HEK293 (cell line): ENCODE measurements around the gene CAND2.
A peak's percentile ranks its signal among the peaks of the same experiment; 100 is the strongest.

ENCODE experiments used
- CTCF ChIA-PET: fragments of 350-600 bp; formaldehyde crosslinking; extraction: SDS; loops from one replicate; lab custom pipeline; 2021; ENCODE audit warnings: antibody characterized with exemption; lab: Yijun Ruan, JAX
- POLR2A ChIA-PET: fragments of 300-600 bp; formaldehyde crosslinking; extraction: SDS; loops from one replicate; lab custom pipeline; 2020; ENCODE audit warnings: antibody characterized with exemption, inconsistent platforms; lab: Yijun Ruan, JAX
- H3K27ac ChIP-seq: fragments of 200-500 bp; sonication (Bioruptor generic); 2 replicates; pipeline ENCODE4 v1.5.1; 2014; ENCODE audit warnings: low read depth, low read length, control low read depth, inconsistent platforms; ENCODE audit errors: extremely low read depth
- H3K36me3 ChIP-seq, 2 experiments: fragments of 200-500 bp in 1 of 2; sonication (Bioruptor generic) in 1 of 2; 1 replicate in 1 of 2; 2 replicates in 1 of 2; pipeline ENCODE4 v1.5.1; 2014 to 2017; ENCODE audit warnings: inconsistent platforms in 2 of 2, low read length in 2 of 2; ENCODE audit not compliant: control insufficient read depth in 2 of 2, insufficient read depth in 1 of 2
- H3K4me1 ChIP-seq: fragments of 200-500 bp; sonication (Bioruptor generic); 2 replicates; pipeline ENCODE4 v1.5.1; 2014; ENCODE audit warnings: mild to moderate bottlenecking, low read length, inconsistent platforms; ENCODE audit not compliant: control insufficient read depth, insufficient read depth
- H3K4me3 ChIP-seq: 2 replicates; pipeline ENCODE4 v1.5.1; 2011; ENCODE audit warnings: low read depth, mild to moderate bottlenecking, control low read depth, low read length, moderate library complexity
- H3K9me3 ChIP-seq: fragments of 200-500 bp; sonication (Bioruptor generic); 2 replicates; pipeline ENCODE4 v1.5.1; 2014; ENCODE audit warnings: low read depth, low read length, inconsistent platforms; ENCODE audit not compliant: control insufficient read depth, insufficient read depth
- BCL11B ChIP-seq: fragments of 450-650 bp; formaldehyde crosslinking; IDR thresholded peaks from 2 replicates; pipeline ENCODE4 v1.5.1; 2016; ENCODE audit warnings: low read depth, missing biosample characterization, missing genetic modification characterization
- KLF8 ChIP-seq: fragments of 450-650 bp; formaldehyde crosslinking; IDR thresholded peaks from 2 replicates; pipeline ENCODE4 v1.5.1; 2016; ENCODE audit warnings: missing biosample characterization, missing genetic modification characterization
- ZBTB20 ChIP-seq: fragments of 450-650 bp; formaldehyde crosslinking; IDR thresholded peaks from 2 replicates; pipeline ENCODE4 v1.5.1; 2016; ENCODE audit warnings: missing biosample characterization, missing genetic modification characterization
- ZBTB8A ChIP-seq: fragments of 450-650 bp; formaldehyde crosslinking; IDR thresholded peaks from 2 replicates; pipeline ENCODE4 v1.5.1; 2016; ENCODE audit warnings: missing biosample characterization, missing genetic modification characterization
- ZFHX2 ChIP-seq: fragments of 450-650 bp; formaldehyde crosslinking; conservative IDR thresholded peaks from 2 replicates; pipeline ENCODE4 v1.5.1; 2016; ENCODE audit warnings: missing biosample characterization, missing genetic modification characterization
- ZNF10 ChIP-seq: fragments of 450-650 bp; formaldehyde crosslinking; IDR thresholded peaks from 2 replicates; pipeline ENCODE4 v1.5.1; 2017; ENCODE audit warnings: missing biosample characterization, missing genetic modification characterization
- ZNF133 ChIP-seq: fragments of 450-650 bp; formaldehyde crosslinking; IDR thresholded peaks from 2 replicates; pipeline ENCODE4 v1.5.1; 2016; ENCODE audit warnings: missing biosample characterization, missing genetic modification characterization
- ZNF211 ChIP-seq: fragments of 450-650 bp; formaldehyde crosslinking; IDR thresholded peaks from 2 replicates; pipeline ENCODE4 v1.5.1; 2016; ENCODE audit warnings: low read depth, missing biosample characterization, missing genetic modification characterization
- ZNF354C ChIP-seq: fragments of 450-650 bp; formaldehyde crosslinking; IDR thresholded peaks from 2 replicates; pipeline ENCODE4 v1.5.1; 2016; ENCODE audit warnings: missing biosample characterization, missing genetic modification characterization, low read depth, borderline replicate concordance
- ZNF629 ChIP-seq: fragments of 450-650 bp; formaldehyde crosslinking; IDR thresholded peaks from 2 replicates; pipeline ENCODE4 v1.5.1; 2017; ENCODE audit warnings: missing biosample characterization, missing genetic modification characterization
- ZNF830 ChIP-seq: fragments of 450-650 bp; IDR thresholded peaks from 2 replicates; pipeline ENCODE4 v1.5.0; 2018; ENCODE audit warnings: missing biosample characterization, missing genetic modification characterization, low read depth, mild to moderate bottlenecking, moderate library complexity
- ZNF843 ChIP-seq: fragments of 450-650 bp; formaldehyde crosslinking; IDR thresholded peaks from 2 replicates; pipeline ENCODE4 v1.5.1; 2016; ENCODE audit warnings: missing biosample characterization, missing genetic modification characterization
- TF ChIP-seq, protein P1 (sequence below): fragments of 450-650 bp; formaldehyde crosslinking; IDR thresholded peaks from 2 replicates; pipeline ENCODE4 v1.5.1; 2016; ENCODE audit warnings: missing biosample characterization, missing genetic modification characterization
- TF ChIP-seq, protein P2 (sequence below): fragments of 450-650 bp; formaldehyde crosslinking; IDR thresholded peaks from 2 replicates; pipeline ENCODE4 v1.5.1; 2017; ENCODE audit warnings: missing biosample characterization, missing genetic modification characterization
- TF ChIP-seq, protein P3 (sequence below): fragments of 450-650 bp; formaldehyde crosslinking; IDR thresholded peaks from 2 replicates; pipeline ENCODE4 v1.5.1; 2016; ENCODE audit warnings: missing biosample characterization, missing genetic modification characterization
- TF ChIP-seq, protein P4 (sequence below): fragments of 450-650 bp; formaldehyde crosslinking; IDR thresholded peaks from 2 replicates; pipeline ENCODE4 v1.5.1; 2016; ENCODE audit warnings: missing biosample characterization, missing genetic modification characterization

Gene CAND2

DNA sequence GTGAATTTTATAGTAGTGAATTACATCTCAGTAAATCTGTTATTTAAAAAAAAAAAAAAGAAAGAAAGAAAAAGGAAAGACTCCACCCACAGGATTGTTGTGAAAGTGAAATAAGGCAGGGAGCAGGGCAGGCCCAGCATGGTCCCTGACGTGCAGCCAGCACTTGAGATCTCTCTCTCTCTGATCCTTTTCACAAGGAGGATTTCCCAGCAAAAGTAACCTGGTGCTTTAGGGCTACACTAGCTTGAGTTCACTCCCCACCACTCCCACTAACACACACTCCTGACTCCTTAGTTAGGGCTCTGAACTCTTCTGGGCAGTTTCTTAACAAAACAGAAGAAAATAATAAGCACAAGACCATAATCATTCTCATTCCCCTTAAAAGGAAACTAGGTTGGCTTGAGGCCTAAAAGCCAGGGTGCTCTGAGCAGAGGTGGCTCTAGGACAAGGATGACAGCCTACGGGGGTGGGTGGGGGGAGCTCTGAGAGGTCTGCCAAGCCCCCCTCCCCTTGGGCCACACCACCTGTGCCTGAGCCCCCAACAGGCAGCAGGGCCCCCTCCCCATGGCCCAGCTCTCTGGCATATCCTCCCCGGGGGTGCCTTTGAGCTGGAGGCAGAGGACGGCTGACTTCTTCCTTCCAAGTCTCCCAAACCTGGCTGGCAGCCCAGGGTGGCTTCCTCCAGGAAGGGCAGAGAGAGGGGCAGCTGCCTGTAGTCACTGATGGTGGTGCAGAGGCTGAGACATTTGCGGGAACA is 38.3 kb upstream of the CAND2 start (continued):
- TF ChIP-seq, protein P1, sequence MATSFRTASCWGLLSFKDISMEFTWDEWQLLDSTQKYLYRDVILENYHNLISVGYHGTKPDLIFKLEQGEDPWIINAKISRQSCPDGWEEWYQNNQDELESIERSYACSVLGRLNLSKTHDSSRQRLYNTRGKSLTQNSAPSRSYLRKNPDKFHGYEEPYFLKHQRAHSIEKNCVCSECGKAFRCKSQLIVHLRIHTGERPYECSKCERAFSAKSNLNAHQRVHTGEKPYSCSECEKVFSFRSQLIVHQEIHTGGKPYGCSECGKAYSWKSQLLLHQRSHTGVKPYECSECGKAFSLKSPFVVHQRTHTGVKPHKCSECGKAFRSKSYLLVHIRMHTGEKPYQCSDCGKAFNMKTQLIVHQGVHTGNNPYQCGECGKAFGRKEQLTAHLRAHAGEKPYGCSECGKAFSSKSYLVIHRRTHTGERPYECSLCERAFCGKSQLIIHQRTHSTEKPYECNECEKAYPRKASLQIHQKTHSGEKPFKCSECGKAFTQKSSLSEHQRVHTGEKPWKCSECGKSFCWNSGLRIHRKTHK (tag by site-specific recombination) = no peak
- TF ChIP-seq ZFHX2 (tag by site-specific recombination) = 0 out of 2 replicates have a peak, but pooled peaks have one; percentile 16
- TF ChIP-seq ZNF10 (tag by site-specific recombination) = no peak
- no peak for TF ChIP-seq ZNF830 (tag by site-specific recombination)
- TF ChIP-seq ZBTB20 (tag by site-specific recombination) = 0 out of 2 replicates have a peak, but pooled peaks have one; percentile 25
- no peak for TF ChIP-seq ZNF211 (tag by site-specific recombination)
- TF ChIP-seq, protein P2, sequence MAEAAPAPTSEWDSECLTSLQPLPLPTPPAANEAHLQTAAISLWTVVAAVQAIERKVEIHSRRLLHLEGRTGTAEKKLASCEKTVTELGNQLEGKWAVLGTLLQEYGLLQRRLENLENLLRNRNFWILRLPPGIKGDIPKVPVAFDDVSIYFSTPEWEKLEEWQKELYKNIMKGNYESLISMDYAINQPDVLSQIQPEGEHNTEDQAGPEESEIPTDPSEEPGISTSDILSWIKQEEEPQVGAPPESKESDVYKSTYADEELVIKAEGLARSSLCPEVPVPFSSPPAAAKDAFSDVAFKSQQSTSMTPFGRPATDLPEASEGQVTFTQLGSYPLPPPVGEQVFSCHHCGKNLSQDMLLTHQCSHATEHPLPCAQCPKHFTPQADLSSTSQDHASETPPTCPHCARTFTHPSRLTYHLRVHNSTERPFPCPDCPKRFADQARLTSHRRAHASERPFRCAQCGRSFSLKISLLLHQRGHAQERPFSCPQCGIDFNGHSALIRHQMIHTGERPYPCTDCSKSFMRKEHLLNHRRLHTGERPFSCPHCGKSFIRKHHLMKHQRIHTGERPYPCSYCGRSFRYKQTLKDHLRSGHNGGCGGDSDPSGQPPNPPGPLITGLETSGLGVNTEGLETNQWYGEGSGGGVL = peak; percentile 76
- TF ChIP-seq ZNF354C = no peak
- TF ChIP-seq, protein P3, sequence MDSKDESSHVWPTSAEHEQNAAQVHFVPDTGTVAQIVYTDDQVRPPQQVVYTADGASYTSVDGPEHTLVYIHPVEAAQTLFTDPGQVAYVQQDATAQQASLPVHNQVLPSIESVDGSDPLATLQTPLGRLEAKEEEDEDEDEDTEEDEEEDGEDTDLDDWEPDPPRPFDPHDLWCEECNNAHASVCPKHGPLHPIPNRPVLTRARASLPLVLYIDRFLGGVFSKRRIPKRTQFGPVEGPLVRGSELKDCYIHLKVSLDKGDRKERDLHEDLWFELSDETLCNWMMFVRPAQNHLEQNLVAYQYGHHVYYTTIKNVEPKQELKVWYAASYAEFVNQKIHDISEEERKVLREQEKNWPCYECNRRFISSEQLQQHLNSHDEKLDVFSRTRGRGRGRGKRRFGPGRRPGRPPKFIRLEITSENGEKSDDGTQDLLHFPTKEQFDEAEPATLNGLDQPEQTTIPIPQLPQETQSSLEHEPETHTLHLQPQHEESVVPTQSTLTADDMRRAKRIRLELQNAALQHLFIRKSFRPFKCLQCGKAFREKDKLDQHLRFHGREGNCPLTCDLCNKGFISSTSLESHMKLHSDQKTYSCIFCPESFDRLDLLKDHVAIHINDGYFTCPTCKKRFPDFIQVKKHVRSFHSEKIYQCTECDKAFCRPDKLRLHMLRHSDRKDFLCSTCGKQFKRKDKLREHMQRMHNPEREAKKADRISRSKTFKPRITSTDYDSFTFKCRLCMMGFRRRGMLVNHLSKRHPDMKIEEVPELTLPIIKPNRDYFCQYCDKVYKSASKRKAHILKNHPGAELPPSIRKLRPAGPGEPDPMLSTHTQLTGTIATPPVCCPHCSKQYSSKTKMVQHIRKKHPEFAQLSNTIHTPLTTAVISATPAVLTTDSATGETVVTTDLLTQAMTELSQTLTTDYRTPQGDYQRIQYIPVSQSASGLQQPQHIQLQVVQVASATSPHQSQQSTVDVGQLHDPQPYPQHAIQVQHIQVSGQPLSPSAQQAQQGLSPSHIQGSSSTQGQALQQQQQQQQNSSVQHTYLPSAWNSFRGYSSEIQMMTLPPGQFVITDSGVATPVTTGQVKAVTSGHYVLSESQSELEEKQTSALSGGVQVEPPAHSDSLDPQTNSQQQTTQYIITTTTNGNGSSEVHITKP (tag by site-specific recombination) = 0 out of 2 replicates have a peak, but pooled peaks have one; percentile 40
- no peak for TF ChIP-seq ZNF629 (tag by site-specific recombination)
- no peak for TF ChIP-seq KLF8 (tag by site-specific recombination)

DNA sequence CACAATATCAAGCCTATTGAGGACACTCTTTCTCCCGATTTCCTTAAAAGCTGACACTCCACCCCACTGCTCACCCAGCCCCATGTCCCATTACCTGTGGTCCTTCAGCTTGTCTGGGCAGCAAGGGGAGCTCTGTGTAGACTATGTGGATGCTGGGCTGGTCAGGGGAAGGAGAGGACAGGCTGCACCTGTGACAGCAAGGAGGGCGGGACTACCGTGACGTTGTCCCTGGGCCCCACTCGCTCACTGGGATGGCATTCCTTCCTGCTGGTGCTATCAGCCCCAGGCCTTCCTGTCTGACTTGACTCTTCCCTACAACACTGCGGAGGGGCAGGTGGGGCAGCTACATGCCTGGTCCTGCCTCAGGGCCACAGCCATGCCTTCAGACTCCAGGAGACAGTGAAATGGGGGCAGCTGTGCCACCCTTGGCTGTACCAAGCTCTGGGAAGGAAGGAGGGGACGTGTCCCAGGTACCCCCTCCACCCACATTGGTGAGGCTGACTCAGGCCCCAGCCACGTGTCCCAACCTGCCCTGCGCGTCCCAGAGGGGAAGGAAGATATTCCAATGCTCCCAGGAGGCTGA is 37.3 kb upstream of the CAND2 start, which contains the start of gene TMEM40:
Gene TMEM40, minus strand, starts transcription at position 163 of the 583 bp plus-strand sequence. CDS start 9,427 bp downstream, outside the sequence.
- Histone ChIP-seq H3K36me3 (no peaks in the 10 kb centered on the region), H3K27ac (peak within 1 kb of the TSS; percentile 44), H3K4me3 (no peak within 1 kb of the TSS), H3K4me1 (peaks cover 6% of the 10 kb centered on the region), H3K9me3 (no peaks in the 10 kb centered on the region)
- POLR2A ChIA-PET = no interaction called here
- CTCF ChIA-PET = interaction anchor here (1.2 kb wide), 1 partner anchor 39 kb away, joined by 3 read pairs; no protein-coding TSS in a partner anchor
- TF ChIP-seq, protein P2 = peak; percentile 58
- TF ChIP-seq, protein P3 (tag by site-specific recombination) = peak; percentile 84
- no peak for TF ChIP-seq ZNF133
- TF ChIP-seq ZBTB8A (tag by site-specific recombination) = no peak
- no peak for TF ChIP-seq ZNF843
- TF ChIP-seq, protein P4, sequence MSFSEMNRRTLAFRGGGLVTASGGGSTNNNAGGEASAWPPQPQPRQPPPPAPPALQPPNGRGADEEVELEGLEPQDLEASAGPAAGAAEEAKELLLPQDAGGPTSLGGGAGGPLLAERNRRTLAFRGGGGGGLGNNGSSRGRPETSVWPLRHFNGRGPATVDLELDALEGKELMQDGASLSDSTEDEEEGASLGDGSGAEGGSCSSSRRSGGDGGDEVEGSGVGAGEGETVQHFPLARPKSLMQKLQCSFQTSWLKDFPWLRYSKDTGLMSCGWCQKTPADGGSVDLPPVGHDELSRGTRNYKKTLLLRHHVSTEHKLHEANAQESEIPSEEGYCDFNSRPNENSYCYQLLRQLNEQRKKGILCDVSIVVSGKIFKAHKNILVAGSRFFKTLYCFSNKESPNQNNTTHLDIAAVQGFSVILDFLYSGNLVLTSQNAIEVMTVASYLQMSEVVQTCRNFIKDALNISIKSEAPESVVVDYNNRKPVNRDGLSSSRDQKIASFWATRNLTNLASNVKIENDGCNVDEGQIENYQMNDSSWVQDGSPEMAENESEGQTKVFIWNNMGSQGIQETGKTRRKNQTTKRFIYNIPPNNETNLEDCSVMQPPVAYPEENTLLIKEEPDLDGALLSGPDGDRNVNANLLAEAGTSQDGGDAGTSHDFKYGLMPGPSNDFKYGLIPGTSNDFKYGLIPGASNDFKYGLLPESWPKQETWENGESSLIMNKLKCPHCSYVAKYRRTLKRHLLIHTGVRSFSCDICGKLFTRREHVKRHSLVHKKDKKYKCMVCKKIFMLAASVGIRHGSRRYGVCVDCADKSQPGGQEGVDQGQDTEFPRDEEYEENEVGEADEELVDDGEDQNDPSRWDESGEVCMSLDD (tag by site-specific recombination) = no peak
- TF ChIP-seq BCL11B = no peak
